ENCODE data around the gene RLF.
A peak's percentile ranks its signal among the peaks of the same experiment; 100 is the strongest.
"Not testable (repeated sequence)": the region's sequence is repeated elsewhere in the genome, so short reads cannot be mapped to it uniquely, and the experiment has no call there.

The RLF gene

DNA sequence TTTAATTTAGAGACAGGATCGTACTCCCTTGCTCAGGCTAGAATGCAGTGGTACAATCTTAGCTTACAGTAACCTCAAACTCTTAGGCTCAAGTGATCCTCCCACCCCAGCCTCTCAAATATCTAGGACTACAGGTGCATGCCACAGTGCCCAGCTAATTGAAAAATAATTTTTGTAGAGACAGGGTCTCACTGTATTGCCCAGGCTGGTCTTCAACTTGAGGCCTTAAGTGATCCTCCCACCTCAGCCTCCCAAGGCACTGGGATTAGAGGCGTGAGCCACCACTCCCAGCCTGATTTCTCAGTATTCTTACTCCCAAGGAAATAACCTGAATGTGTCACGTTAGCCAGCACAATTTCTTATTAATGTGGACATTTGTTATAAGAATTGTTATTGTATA is 9.8 kb downstream of the RLF start:
- DNase-seq, result no peak

DNA sequence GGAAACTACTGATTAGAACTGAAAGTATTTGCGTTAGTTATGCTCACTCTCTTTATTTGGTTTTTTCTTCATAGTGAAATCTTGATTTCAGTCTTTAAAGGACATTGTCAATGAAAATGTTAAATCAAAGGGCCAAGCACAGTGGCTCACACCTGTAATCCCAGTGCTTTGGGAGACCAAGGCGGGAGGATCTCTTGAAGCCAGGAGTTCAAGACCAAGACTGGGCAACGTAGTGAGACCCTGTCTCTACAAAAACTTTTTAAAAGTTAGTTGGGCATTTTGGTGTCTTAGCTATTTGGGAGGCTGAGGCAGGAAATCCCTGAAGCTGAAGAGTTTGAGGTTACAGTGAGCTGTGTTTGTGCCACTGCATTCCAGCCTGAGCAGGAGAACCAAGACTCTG is 13.6 kb downstream of the RLF start:
- no peak for DNase-seq

DNA sequence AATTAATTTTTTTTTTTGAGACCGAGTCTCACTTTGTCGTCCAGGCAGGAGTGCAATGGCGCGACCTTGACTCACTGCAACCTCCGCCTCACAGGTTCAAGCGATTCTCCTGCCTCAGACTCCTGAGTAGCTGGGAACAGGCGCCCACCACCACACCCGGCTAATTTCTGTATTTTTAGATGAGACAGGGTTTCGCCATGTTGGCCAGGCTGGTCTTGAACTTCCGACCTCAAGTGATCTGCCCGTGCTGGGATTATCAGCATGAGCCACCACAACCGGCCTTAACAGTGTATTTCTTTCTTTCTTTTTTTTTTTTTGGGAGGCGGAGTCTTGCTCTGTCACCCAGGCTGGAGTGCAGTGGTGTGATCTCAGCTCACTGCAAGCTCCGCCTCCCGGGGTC is 15.8 kb downstream of the RLF start:
- DNase-seq, result not testable (repeated sequence)

DNA sequence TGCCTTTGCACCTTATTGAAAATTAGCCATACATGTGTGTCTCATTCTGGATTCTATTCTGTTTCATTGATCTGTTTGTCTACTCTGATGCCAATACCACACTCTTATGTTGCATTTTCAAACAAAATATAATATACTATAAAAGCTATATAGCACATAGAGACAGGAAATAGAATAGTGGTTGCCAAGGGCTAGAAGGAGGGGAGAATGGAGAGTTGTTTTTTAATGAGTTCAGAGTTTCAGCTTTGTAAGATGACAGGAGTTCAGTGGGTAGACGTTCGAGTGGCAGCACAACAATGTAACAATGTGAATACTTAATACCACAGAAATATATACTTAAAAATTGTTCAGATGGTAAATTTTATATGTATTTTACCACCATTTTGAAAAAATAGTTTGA is 17.0 kb downstream of the RLF start:
- no peak for DNase-seq

DNA sequence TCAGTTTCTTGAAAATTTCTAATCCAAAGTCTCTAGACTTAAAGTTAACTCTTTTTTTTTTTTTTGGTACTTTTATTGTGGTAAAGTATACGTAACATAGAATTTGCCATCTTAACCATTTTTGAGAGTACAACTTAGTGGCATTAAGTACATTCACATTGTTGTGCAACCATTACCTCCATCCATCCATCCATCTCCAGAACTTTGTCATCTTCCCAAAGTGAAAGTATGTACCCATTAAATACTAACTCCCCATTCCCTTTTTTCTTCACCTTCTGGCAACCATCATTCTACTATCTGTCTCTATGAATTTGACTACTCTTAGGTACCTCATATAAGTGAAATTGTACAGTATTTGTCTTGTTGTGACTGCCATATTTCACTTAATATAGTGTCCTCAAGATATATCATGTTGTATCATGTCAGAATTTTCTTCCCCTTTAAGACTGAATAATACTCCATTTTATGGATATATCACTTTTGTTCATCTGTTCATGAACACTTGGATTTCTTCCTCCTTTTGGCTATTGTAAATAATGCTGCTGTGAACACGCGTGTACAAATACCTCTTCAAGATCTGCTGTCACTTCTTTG is 18.4 kb downstream of the RLF start:
- DNase-seq, result no peak

DNA sequence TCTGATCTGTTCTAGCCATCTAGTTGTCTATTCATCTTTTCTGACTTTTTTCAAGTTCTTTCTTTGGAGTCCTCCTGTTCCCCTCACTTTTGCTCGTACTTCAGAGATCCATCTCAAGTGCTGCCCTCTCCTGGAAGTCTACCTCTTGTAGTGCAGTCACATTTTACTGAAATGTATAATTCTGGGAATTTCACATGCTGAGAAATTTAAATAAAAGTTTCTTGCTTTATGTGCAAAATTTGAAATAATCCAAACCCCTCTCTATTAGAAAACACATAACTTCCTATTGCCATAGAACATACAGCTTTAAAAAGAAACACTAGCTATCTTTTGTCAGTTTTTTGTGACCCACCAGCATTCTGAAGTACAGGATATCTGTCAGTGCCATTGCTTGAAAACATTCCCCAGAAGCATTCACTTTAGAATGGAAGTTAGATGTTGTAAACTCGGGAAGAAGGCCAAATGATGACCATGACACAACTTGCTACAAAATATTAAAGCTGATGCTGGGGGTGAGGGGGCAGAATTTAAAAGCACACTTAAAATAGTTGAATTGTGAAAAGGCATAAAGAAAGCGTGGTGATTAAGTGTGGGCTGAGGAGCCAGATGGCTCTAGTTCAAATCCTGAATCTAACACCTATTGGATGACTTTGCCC is 22.0 kb downstream of the RLF start:
- peak in 1 of 58 donors; percentile 1 for DNase-seq

DNA sequence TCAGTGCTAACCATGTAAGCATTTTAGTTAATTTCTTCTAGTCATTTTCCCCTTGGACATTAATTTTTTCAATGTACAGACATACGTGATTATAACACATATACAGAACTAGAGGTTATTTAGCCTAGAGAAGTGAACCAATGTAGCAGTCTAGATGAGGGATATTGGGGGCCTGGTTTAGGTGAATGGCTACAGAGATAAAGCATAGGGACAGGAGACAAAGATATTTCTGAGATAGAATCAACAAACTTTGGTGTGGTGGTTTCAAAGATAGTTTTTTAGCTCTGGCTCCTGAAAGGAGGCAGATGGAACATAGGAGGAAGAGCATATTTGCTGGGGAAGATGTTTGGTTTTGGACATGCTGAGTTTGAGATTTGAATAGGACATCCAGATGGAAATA is 23.0 kb downstream of the RLF start:
- DNase-seq, result no peak

DNA sequence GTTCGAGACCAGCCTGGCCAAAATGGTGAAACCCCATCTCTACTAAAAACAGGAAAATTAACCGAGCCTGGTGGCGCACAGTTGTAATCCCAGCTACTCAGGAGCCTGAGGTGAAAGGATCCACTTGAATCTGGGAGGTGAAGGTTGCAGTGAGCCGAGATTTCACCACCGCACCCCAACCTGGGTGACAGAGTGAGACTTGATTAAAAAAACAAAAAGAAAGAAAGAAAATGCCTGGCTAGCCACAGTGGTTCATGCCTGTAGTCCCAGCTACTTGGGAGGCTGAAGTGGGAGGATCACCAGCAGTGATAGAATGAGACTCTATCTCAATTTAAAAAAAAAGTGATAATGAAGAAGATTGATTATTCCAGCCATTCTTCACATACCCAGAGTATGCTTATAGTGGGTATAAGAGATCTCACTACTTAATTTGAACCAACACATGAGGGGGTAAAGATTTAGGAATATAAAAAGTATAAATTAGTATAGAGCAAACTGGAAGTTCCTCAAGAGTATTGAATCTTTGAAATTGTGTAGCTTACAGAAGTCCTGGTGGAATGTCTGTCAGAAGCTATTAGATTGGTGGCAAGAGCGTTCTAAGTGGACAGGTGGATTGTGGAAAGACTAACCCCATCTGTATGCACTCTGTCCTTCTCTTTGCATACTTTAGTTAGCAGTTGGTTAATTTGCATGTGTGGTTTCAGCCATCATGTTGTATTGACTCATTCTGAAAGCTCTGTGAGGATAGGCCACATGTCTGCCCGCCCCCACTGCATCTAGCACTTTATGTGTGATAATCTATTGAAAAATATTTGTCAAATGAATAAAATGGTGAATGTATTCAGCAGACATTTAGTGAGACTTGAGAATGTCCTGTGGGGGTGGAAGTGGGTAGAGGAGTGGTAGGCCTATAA is 25.0 kb downstream of the RLF start:
- DNase-seq, result peak in 14 of 58 donors; percentile 0 to 43 (median 8)

DNA sequence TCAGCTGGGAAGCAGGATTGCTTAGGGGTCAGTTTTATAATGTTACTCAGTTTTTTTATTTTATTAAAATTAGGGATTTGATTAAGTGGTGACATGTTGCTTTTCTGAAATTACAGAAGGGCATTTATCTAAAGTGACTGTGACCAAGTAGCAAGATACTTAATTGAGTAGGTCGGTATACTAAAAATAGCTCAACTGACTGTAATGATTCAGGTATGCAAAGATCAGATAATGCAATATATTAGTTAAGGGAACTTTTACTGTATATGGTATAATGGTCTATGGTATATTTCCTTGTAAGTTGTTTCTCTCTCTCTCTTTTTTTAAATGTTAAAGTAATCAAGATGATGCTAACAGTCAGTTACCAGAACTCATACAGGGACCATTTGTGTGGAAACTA is 26.2 kb downstream of the RLF start:
- no peak for DNase-seq

DNA sequence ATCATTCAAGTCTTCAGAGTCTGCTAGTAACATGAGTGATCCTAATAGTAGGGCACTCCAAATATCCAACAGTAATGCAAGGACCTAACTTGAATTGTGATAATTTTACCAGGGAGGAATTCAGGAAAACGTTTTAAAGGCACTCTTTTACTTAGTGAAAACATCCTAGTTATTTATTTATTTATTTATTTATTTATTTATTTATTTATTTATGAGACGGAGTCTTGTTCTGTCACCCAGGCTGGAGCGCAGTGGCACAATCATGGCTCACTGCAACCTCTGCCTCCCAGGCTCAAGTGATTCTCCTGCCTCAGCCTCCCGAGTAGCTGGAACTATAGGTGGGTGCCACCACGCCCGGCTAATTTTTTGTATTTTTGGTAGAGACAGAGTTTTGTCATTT is 33.5 kb downstream of the RLF start:
- not testable (repeated sequence) for DNase-seq

DNA sequence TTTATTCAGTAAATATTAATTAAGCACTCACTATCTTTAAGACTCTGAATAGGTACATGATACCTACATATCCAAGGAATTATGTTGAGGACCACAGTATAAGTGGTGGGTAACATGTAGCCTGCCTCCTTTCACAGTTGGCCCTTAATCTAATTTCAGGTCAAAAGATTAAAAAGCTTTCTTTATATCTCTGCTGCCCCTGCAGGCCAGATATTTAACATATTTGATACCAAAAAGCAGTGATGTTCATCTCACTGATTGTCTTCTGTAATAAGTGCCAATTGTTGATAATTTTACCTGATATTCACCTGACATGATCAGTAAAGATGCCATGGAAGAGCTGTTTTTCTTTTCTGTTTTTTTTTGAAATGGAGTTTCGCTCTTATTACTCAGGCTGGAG is 36.5 kb downstream of the RLF start:
- no peak for DNase-seq

DNA sequence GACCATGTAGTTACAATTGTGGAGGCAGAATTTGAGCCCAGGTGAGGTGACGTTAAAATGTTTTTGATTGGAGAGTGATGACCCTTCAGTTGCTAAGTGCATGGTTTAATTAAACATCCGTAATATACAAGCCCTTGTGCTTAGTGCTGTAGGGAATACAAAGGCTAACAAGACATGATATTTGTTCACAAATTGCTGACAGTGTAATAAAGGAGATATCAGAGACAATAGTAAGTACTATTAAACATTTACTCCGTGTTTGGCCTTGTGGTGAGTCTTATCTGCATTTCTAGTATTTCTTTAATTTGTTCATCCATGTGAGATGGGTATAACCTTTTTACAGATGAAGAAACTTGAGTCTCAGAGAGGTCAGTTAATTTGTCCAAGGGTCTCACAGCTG is 37.9 kb downstream of the RLF start:
- DNase-seq, result no peak

DNA sequence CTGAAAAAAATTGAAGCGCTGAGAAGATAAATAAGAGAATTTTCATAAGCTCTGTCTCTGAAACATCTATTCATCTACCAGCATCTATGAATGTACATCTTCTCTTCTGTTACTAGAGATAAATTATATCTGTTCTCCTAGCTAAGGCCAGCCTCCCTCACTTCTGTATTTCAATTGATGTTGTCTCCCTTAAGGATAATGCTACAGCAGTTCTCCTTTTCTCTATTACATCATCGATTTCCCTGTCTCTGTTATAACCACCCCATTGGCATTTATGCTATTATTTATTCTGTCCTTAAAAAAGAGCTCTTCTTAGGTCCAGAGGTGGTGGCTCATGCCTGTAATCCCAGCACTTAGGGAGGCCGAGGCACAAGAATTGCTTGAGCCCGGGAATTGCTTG is 43.7 kb downstream of the RLF start:
- DNase-seq, result no peak

DNA sequence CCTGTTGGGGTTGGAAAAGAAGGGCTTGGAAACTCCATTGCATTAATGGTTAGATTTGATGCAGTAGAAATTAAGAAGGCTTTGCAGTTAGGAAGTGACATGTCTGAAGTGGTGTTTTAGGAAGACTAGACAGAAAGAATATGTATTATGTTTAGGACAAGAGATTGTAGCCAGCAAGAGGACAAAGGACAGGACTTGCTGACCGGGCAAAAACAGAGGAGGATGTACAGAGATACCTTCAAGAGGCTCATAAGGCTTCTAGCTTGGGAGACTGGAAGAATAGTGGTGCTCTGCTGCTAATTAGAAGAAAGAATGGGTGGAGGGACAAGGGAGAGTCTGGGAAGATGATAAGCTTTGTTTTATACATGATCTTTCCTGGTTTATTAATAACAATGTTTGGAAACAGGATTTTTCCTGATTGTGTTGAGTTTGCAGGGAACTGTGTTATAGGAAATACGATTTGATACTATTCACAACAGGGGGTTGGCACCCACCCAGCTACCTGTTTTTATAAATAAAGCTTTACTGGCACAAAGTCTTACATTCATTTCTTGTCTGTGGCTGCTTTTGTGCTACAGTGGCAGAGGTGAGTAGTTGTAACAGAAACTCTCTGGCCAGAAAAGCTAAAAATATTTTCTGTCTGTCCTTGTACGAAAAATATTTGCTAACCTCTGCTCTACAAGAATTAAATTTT is 49.5 kb downstream of the RLF start:
- no peak for DNase-seq

DNA sequence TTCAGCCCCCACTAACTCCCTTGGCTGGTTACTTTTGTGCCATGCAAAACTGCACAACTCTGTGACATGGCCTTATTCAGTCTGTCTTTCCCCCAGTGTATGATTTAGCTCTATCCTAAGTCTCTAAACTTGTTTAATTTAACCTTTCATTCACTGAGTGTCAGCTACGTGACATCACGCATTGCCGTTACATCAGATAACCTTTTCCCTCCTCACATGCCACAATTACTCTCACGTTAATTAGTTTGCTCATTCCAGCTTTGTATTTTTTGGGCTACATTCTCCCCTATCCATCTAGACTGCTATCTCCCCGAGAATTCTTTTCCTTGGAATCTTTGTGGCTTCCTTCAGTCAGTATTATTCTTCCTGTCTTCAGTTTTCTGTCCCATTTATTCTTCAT is 57.1 kb downstream of the RLF start:
- DNase-seq, result no peak

DNA sequence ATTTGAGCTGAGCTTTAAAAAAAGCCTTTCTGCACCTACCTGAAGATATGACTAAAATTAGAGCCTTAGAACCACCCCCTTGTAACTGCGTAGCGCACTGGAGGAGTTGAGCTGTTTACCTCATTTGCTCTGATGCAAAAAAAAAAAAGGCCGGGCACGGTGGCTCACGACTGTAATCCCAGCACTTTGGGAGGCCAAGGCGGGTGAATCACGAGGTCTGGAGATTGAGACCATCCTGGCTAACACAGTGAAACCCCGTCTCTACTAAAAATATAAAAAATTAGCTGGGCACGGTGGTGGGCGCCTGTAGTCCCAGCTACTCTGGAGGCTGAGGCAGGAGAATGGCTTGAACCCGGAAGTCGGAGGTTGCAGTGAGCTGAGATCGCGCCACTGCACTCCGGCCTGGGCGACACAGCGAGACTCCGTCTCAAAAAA is 60.3 kb downstream of the RLF start:
- DNase-seq, result peak in 1 of 58 donors; percentile 3

DNA sequence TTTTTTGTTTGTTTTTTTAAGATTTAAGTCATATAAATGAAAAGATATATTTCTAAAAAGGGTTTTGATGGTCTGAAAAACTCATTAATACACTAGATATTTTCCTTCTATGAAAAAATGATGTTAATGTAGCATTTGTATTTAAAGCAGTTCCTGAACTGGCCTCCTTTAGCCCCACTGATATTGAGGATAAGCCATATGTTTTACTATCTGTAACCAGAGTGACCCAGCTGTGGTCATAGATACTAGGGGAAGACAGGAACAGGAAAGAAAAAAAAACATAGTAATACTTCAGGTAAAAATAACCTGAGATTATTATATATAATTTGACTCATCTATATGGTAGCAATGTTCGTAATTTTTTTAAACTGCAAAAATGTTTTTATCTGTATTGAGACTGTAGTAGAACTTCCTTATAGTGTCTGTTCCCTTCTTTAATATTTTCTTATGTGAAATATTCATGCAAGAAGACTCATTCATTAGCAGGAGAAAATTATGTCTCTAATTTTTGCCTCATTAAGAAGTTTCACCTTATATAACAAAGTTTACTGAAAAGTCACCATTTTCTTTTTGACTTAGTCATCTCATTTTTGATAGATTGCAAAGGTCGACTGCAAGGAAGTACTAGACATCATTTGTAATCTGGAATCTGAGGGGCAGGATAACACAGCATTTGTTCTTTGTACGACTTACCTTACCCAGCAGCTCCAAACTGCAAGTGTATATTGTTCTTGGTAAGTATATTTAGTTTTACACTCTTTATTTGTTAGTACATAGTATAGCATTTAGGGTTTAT is 61.0 kb downstream of the RLF start:
- no peak for DNase-seq

DNA sequence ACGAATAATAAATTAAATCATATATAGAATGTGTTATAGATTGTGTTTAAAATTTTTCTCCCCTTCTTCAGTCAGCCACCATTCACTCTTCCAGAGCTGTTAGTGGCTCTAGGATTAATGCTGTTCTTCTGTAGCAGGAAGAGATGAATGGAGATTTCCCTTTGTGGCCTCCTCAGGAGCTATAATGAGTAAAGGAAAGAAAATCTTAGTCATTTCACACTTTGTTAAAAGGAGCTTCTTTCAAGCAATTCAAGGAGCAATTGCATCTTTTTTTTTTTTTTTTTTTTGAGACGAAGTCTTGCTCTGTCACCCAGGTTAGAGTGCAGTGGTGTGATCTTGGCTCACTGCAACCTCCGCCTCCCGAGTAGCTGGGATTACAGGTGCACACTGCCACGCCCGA is 62.9 kb downstream of the RLF start:
- no peak for DNase-seq

DNA sequence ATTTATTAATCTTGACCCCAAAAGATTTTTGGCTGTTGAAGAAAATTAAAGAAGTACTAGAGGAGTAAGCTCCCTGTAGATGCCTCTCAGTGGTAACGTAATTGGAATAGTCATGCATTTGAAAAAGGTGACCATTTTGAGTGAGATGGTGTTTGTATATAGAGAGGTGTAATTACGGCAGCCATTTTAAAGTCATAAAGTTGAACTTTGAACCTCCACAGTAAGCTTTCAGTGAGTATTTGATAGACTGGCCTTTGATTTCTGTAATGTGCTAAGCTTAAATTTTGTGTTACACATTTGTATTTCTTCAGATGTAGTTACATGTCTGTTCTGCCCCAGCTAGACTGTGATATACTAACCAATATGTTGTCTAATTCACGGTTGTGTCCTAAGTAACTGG is 65.0 kb downstream of the RLF start:
- DNase-seq, result no peak

DNA sequence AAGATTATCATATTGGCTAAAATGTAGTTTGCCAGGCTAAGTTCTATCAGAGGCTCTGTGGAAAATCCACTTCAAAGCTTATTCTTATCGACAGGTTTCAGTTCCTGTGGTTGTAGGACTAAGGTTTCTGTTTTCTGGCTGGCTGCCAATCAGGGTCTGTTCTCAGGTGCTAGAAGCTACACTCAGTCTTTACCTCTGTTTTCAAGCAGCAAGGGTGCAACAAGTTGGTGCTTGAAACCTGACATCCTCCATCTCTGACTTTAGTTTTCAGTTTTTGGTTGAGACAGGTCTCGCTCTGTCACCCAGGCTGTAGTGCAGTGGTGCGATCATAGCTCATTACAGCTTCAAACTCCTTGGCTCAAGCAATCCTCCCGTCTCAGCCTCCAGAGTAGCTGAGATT is 71.3 kb downstream of the RLF start:
- no peak for DNase-seq

DNA sequence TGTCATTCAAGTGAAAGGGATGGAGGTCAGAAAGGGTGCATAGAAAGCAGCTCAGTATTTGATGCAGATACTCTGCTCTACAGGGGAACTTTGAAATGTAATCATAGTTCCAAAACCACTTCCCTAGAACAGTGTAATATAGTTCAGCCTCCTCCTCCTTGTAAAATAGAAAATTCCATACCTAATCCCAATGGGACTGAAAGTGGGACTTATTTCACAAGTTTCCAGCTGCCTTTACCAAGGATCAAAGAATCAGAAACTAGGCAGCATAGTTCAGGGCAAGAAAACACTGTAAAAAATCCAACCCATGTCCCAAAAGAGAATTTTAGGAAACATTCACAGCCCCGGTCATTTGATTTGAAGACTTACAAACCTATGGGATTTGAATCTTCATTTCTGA is 78.4 kb downstream of the RLF start:
- DNase-seq, result no peak
